ENCODE data around the gene WIF1. TPM values are rescaled to one million over a fixed set of nuclear protein-coding genes. Genes with fewer than 3 reads are reported as not detected.
A peak's percentile ranks its signal among the peaks of the same experiment; 100 is the strongest.

The WIF1 gene, protein sequence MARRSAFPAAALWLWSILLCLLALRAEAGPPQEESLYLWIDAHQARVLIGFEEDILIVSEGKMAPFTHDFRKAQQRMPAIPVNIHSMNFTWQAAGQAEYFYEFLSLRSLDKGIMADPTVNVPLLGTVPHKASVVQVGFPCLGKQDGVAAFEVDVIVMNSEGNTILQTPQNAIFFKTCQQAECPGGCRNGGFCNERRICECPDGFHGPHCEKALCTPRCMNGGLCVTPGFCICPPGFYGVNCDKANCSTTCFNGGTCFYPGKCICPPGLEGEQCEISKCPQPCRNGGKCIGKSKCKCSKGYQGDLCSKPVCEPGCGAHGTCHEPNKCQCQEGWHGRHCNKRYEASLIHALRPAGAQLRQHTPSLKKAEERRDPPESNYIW
- 0.43 TPM for polyA plus RNA-seq (ENCODE audit: insufficient read length)

DNA sequence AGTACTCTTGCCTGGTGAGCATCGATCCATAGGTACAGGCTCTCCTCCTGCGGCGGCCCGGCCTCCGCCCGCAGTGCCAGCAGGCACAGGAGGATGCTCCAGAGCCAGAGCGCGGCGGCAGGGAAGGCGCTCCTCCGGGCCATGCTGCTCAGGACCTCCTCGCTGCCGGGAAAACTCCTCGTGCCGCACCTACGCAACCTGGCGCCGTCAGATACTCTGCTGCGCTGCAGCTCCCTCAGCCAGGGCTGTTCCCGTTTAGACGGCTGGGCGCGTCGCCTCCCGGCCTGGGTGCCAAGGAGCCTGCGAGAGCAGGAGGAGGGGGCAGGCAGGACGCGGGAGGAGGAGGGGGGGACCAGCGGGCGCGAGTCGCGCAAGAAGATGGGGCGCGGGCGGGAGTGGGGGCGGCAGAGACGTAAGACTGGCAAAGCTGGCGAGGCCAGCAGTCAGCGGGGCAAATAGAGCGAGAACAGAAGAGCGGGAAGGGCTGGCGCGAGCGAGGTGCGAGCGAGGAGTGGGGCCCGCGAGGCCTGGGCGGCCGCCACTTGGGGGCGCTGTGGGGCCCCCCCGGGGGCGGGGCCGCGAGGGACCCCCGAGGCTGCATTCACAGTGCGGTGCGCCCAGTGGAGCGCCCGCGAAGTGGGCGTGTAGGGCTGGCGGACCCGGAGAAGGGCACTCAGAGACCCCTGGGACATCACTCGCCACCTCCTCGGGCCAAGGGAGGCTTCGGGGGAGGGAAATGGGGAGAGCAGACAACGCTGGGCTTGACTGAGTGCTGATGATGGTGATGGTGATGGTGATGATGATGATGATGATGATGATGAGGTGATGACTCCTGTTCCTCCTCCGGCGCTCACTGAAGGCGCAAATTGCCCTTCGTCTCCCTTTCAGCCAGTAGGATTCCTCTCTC is at the start of gene WIF1:
TSS of gene WIF1 (minus strand) at position 257 of the 907 bp plus-strand sequence. CDS start at position 143, 114 bp downstream.
- peak; percentile 54 for DNase-seq

DNA sequence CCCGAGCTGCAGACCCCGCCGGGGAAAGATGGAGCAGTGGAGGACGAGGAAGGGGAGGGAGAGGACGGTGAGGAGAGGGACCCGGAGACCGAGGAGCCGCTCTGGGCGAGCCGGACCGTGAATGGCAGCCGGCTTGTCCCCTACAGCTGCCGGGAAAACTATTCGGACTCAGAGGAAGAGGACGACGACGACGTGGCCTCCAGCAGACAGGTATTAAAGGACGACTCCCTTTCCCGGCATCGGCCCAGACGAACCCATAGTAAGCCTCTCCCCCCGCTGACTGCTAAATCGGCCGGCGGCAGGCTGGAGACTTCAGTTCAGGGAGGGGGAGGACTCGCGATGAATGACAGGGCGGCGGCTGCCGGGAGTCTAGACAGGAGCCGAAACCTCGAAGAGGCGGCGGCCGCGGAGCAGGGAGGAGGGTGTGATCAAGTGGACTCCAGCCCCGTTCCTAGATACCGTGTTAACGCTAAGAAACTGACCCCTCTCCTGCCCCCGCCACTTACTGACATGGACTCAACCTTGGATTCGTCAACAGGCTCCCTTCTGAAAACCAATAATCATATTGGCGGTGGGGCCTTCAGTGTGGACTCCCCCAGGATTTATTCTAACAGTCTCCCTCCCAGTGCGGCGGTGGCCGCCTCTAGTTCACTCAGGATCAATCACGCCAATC is 49.2 kb upstream of the WIF1 start:
- DNase-seq, result peak; percentile 46

DNA sequence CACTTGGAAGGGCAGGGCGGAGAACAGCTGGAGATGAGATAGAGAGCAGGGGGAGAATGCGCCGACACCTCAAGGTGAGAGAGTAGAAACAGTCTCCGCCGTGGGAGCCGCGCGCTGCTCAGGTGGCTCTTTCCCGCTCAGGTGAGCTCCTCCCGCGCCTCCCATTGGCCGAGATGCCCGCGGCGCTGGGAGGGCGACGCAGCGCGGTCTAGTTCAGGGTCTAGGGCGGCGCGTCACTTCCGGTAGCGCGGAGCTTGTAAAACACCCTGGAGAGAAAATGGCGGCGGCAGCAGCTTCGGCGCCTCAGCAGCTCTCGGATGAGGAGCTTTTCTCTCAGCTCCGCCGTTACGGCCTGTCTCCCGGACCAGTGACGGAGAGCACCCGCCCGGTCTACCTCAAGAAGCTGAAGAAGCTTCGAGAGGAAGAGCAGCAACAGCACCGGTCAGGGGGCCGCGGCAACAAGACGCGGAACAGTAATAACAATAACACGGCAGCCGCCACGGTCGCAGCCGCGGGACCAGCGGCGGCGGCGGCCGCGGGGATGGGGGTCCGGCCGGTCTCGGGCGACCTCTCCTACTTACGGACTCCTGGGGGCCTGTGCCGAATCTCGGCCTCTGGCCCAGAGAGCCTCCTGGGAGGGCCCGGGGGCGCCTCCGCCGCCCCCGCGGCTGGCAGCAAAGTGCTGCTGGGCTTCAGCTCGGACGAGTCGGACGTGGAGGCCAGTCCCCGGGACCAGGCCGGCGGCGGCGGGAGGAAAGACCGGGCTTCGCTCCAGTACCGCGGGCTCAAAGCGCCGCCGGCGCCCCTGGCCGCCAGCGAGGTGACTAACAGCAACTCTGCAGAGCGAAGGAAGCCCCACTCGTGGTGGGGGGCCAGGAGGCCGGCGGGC is 48.5 kb upstream of the WIF1 start, which contains the start of gene LEMD3:
TSS of gene LEMD3 (plus strand) at position 264 of the 889 bp plus-strand sequence. CDS start at position 278, 14 bp downstream.
- peak; percentile 93 for DNase-seq

DNA sequence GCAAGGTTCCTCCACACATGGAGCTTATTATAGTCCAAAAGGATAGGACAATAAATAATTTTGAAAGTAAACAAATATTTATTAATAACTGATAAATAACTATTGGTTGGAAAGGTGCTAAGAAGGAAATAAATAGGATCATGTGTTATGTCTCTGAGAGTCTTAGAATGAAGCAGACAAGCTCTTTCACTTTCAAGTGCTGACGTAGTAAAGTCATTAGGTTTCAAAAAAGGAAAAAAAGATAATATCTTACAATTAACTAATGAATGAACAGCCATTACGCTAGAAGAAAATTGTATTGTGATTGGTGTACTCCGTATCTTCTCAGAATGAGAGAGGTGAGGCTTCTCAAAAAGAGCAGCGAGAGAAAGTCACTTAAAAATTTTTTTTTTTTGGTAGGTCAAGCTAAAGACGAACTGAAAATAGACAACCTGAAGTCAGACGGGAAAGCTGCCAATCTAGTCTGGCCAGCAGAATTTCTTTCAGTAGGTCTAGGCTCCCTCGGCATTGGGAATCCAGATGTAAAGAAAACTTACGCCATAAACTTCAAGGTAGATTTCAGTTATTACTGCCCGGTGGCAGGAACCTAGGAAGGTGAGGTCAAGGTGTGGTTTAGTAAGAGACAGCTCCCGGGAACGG is 47.7 kb upstream of the WIF1 start:
- DNase-seq, result no peak

DNA sequence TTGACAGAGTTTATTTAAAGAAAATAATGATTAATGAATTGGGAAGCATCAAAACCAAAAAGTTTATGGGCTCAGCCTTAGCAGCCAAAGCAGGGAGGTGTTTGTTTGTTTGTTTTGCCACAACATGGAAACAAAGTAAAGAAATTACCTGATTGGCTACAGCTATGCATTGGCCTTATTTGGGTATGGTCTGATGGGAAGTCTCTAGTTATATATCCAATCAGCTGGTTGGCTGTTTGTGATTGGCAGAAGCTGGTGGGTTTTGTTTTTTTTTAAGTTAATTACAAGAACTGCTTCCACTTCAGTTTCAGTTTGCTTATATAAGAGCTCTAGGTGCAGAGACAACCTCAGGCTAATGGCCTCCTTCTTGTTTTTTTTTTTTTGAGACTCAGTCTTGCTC is 43.7 kb upstream of the WIF1 start:
- no peak for DNase-seq

DNA sequence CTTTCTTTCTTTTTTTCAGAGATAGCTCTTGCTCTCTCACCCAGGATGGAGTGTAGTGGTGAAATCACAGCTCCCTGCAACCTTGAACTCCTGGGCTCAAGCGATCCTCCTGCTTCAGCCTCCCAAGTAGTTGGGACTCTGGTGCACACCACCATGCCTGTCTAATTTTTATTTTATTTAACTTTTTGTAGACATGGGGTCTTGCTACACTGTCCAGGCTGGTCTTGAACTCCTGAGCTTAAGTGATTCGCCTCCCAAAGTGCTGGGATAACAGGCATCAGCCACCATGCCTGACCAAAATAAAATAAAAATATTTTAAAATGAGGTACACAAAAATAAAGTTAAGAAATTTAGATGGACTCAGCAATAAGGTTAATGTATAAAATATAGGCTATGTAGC is 43.1 kb upstream of the WIF1 start:
- no peak for DNase-seq

DNA sequence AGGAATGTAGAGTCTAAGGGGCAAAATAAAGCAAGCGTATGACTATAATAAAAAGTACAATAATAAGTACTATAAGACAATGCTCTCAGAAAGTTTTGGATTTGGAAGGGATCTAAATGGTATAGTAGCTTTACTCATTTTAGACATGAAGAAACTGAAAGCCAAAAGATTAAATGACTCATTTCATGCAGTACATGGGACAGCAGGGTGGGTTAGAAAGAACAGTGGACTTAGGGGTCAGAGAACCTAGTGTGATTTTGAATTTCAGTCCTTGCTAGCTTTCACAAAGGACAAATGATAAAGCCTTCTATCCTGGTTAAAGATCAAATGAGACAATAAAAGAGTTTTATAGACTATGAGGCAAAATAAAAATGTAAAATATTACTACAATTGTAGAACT is 41.5 kb upstream of the WIF1 start:
- no peak for DNase-seq

DNA sequence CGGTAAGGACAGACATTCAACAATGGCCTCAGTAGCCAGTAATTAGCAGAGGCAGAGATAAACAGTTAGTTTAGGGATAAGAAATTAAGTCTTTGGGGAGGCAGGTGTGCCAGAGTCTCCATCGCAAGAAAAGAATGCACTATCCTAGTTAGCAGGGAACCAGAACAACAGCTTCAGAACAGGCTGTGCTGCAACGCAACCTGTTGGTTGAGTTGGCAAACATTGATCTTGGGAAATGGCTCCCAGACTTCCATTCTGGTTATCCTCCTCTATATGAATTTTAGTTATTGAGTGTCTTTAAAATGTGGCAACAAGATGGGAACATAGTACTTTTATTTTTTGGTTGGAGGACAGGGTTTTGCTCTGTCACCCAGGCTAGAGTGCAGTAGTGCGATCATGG is 36.0 kb upstream of the WIF1 start:
- DNase-seq, result no peak

DNA sequence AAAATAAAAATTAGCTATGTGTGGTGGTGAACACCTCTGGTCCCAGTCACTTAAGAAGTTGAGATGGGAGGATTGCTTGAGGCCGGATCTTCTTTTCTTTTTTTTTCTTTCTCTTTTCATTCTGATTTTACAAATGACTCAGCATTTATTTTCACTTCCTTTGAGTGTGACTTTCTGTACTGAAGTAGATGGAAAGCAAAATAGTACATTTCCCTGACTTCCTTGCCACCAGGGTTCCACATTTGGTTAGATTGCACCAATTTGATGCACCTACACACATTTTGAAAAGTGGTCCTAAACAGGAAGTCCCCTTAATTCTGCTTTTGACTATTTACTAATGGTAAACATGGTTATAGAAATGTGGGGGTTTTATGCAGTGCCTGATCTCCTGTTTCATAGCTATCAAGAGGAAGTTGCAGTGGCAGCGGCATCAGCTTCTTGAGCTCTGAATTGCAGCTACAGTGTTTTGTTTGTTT is 35.3 kb upstream of the WIF1 start:
- DNase-seq, result no peak

DNA sequence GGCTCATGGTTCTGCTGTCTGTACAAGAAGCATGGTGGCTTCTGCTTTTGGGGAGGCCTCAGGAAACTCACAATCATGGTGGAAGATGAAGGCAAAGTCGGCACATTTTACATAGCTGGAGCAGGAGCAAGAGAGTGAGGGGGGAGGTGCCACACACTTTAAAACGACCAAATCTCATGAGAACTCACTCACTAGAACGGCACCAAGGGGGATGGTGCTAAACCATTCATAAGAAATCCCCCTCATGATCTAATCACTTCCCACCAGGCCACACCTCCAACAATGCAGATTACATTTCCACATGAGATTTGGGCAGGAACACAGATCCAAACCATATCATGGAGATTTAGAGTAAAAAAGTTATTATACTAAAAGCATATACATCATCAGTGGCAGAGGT is 34.7 kb upstream of the WIF1 start:
- DNase-seq, result no peak

DNA sequence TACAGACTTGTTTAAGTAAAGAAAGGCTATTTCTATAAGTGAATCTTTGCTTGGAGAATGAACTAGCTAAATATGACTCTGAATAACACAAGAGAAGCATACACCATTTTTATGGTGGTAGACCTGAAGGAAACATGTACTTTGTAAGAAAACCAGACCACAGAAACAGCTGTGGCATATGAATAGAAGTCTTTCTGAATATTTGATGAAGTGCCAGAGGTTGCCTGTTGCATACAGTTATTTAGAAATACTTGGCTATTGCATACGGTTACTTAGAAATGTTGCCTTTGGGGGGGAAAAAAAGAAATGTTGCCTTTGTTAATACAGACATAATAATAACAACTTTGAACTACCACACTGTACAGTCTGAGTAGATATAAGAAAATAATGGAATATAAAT is 31.5 kb upstream of the WIF1 start:
- DNase-seq, result no peak

DNA sequence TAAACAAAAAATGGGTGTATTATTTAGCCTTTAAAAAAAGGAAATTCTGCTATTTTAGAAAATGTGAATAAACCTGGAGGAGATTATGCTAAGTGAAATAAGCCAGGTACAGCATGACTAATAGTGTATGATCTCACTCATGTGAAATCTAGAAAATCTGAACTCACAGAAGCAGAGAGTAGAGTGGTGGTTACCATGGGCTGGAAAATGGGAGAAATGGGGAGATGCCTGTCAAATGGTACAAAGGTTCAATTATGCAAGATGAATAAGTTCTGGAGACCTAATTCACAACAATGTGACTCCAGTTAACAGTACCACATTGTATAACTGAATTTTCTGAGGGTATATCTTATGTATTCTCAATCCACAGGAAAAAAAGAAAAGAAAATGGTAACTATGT is 30.9 kb upstream of the WIF1 start:
- no peak for DNase-seq

DNA sequence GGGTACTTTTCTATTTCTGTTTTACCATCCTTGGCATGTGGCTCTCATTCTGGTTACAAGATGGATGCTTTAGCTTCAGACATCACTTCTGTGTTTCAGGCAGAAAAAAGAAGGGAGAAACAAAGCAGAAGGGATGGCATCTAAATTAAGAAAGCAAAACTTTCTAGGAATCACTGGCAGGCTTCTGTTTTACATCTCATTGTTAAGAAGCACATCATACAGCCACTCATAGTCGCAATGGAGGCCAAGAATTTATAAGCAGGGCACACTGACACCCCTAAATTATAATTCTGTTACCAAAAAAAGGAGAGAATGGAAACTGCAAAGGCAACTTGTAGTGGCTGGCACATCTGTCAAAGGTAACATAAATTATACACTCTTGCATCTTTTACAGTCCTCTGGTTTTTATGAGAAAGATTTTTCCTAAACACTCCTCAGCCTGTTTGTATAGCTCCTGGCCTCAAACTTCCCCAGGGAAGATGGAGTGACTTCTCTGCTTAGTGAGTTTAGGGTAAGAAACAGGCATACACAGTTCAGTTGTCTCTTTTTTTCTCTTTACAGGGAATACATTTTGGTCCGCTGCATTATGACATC is 26.3 kb upstream of the WIF1 start:
- DNase-seq, result no peak

DNA sequence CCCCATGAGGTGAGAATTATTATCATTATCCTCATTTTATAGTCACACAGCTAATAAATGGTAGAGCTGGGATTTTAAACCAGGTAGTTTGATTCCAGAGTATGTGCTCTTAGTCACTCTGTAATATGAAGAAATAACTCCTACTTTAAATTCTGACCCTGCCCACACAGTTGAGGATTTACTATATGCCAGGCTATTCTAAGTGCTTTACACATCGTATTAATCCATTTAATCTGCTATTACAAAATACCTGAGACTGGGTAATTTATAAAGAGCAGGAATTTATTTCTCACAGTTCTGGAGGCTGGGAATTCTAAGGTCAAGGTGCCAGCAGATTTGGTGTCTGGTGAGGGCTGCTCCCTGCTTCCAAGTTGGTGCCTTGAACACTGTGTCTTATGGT is 19.6 kb upstream of the WIF1 start:
- no peak for DNase-seq

DNA sequence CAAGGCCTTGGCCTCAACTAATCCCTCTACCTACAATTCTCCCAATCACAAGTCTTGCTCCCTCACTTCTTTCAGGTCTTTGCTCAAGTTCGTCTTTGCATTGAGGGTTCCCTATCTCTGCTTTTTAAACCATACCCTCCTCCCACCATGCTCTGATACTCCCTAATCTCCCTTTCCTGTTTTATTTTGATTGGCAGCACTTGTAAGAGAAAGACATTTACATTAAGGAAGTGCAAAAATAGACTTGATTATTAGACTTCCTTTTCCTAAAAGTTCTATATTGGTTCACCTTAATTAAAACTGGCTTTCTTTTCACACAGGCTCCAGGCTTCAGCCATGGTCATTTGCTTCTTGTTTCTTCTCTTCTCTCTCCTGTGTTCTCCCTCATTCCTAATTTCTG is 18.3 kb upstream of the WIF1 start:
- DNase-seq, result no peak

DNA sequence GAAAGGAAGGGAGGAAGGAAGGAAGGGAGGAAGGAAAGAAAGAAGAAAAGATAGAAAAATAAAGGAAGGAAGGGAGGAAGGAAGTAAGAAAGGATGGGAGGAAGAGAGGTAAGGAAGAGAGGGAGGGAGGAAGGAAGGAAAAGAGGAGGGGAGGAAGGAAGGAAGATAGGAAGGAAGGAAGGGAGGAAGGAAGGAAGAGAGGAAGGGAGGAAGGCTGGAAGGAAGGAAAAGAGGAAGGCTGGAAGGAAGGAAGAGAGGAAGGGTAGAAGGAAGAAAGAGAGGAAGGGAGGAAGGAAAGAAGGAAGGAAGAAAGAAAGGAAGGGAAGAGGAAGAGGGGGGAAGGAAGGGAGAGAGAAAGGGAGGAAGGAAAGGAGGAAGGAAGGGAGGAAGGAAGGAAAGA is 12.8 kb upstream of the WIF1 start:
- no peak for DNase-seq

DNA sequence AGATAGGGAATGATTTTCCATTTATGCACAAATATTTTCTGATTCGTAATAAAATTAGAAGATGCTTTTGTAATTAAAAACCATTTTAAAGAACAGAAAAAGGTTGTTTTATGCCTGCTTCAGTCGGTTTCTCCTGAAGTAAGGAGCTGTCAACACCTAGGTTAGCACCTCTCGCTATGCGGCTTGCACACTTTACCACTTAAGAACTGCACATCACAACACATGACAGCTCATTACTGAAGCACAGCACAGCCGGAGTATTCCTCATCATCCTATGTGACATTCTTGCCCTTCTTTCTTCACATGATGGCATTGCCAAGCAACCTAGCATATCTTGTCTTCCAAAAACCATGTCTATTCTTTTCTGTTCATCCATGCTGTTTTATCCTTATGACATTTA is 5.4 kb upstream of the WIF1 start:
- DNase-seq, result no peak

DNA sequence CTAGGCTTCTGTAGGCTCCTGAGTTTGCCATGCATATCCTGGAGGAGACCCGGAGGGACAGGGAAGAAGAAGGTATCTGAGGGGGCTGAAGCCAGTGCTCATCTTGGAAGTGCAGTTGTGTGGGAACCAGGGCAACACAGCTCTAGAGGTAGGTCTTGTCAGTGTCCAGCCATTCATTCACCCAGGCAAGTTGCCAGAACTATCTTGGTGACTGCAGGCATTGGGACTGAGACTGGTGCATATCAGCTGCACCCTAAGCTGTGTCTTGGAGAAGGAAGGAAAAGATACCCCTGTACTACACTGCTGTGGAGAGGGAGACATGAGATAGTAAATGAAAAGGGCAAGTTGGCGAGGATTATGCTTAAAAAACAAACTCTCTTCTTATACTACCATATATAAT is 4.9 kb upstream of the WIF1 start:
- DNase-seq, result no peak

DNA sequence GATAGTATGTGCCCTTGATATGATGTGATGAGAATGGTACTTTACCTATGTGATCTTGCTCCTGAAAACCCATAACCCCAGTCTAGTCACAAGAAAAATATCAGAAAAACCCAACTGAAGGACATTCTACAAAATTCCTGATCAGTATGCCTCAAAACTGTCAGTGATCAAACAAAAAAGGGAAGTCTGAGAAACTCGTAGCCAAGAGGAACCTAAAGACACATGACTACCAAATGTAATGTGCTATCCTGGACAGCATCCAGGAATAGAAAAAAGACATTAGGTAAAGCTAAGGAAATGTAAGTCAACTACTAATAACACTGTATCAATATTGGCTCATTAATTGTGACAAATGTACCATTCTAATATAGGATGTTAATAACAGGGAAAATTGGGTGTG is 4.1 kb upstream of the WIF1 start:
- DNase-seq, result no peak

DNA sequence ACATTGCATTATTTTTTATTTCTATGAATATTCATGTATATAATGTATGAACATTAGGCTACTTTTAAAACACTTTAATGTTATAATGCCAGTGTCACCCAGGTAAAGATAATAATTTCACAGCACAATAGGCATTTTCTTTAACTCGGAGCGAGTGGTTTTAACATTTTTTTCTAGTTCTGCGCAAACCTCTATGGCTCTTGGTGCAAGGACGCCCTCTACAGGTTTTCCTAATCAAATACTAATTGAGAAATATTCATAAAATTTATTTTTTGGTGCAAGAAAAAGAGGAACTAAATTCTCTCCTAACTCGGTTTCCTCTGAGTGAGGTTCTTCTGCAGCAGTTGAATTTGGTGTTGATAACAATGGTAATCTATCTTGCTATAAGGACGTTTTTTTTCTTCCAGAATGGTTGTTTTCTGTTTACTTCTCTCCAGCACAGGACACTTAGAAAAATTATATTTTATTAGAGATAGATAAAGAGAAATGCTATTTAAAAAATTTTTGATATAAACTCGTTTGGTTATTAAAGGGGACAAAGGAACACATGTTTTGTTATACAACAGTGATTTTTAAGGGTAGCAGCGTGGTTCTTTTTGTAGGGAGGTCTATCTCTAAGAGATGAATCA is 2.4 kb upstream of the WIF1 start:
- DNase-seq, result peak; percentile 29

Data from hindlimb muscle (tissue), 1 donor.